B cell (primary cell): ENCODE results near the gene PRKN. TPM values are rescaled to one million over a fixed set of nuclear protein-coding genes. Genes with fewer than 3 reads are reported as not detected.

Source experiments
- ATAC-seq: fragments of 200-7000 bp; cut with Tn5 transposase; one replicate; pipeline ENCODE4 v1.10.0; 2021; ENCODE audit warnings: low read depth, mild to moderate bottlenecking, moderate number of reproducible peaks, moderate library complexity
- CTCF ChIA-PET: fragments of 350-600 bp; sonication (Branson Sonifier 250); formaldehyde crosslinking; loops from one replicate; lab custom pipeline; 2021; ENCODE audit warnings: antibody characterized with exemption, inconsistent platforms; lab: Charles Lee
- POLR2A ChIA-PET: fragments of 350-600 bp; sonication (Branson Sonifier 250); formaldehyde crosslinking; loops from one replicate; lab custom pipeline; 2021; ENCODE audit warnings: antibody characterized with exemption; lab: Charles Lee
- DNase-seq: peaks from one replicate; pipeline ENCODE4 v3.0.0; 2013
- H2AFZ ChIP-seq: 2 replicates; pipeline ENCODE4 v1.6.1; 2012; ENCODE audit warnings: mild to moderate bottlenecking, low read depth, low read length; ENCODE audit not compliant: insufficient read depth, poor library complexity, severe bottlenecking
- H3K27ac ChIP-seq, 2 donors: 1 replicate in 1 of 2; 2 replicates in 1 of 2; pipeline ENCODE4 v1.5.1; 2012 to 2013; ENCODE audit warnings: low read length in 2 of 2, mild to moderate bottlenecking in 2 of 2, moderate library complexity in 1 of 2
- H3K27me3 ChIP-seq, 4 experiments: fragments of 200-600 bp in 1 of 4; sonication (generic) in 1 of 4; replicated peaks in 1 of 4; 1 replicate in 2 of 4; 2 replicates in 2 of 4; pipeline versions ENCODE4 v1.6.1 to v1.7.0; 2013 to 2016; ENCODE audit warnings: low read length in 3 of 4, mild to moderate bottlenecking in 2 of 4, mixed read lengths in 1 of 4, moderate library complexity in 1 of 4; ENCODE audit not compliant: insufficient read depth in 4 of 4, control insufficient read depth in 3 of 4; ENCODE audit errors: control extremely low read depth in 1 of 4
- H3K36me3 ChIP-seq, 2 experiments: replicated peaks in 1 of 2; 1 replicate in 1 of 2; 2 replicates in 1 of 2; pipeline versions ENCODE4 v1.6.1 to v1.7.1; 2013; ENCODE audit warnings: low read length in 1 of 2; ENCODE audit not compliant: insufficient read depth in 2 of 2, control insufficient read depth in 1 of 2; ENCODE audit errors: control extremely low read depth in 1 of 2, extremely low read depth in 1 of 2
- H3K4me1 ChIP-seq, 2 donors: fragments of 200-600 bp in 1 of 2; sonication (generic) in 1 of 2; 1 replicate in 1 of 2; 2 replicates in 1 of 2; pipeline versions ENCODE4 v1.5.1 to v1.6.1; 2013 to 2017; ENCODE audit warnings: low read length in 2 of 2; ENCODE audit not compliant: control insufficient read depth in 2 of 2, insufficient read depth in 2 of 2
- H3K4me2 ChIP-seq: replicated peaks from 2 replicates; pipeline ENCODE3; 2012; ENCODE audit warnings: mild to moderate bottlenecking, low read depth, low read length; ENCODE audit not compliant: poor library complexity, severe bottlenecking
- H3K4me3 ChIP-seq, 5 experiments: fragments of 200-600 bp in 1 of 5; sonication (generic) in 1 of 5; 1 replicate in 3 of 5; 2 replicates in 2 of 5; pipeline versions ENCODE4 v1.5.1 to v1.7.0; 2011 to 2016; ENCODE audit warnings: low read length in 4 of 5, mild to moderate bottlenecking in 4 of 5, low read depth in 2 of 5, control low read depth in 1 of 5, moderate library complexity in 1 of 5; ENCODE audit not compliant: insufficient read depth in 1 of 5; ENCODE audit errors: control extremely low read depth in 1 of 5, extremely low read depth in 1 of 5
- H3K79me2 ChIP-seq: fragments of 200-600 bp; sonication (generic); one replicate; pipeline ENCODE4 v1.6.0; 2016; ENCODE audit warnings: low read length; ENCODE audit not compliant: control insufficient read depth, insufficient read depth
- H3K9ac ChIP-seq: fragments of 200-600 bp; sonication (generic); 2 replicates; pipeline ENCODE4 v1.6.1; 2017; ENCODE audit warnings: mild to moderate bottlenecking, low read length, moderate library complexity
- H3K9me3 ChIP-seq, 3 donors: one replicate each; pipeline versions ENCODE4 v1.6.1 to v1.7.1; 2013; ENCODE audit warnings: low read length in 2 of 3; ENCODE audit not compliant: control insufficient read depth in 2 of 3, insufficient read depth in 1 of 3; ENCODE audit errors: control extremely low read depth in 1 of 3
- H4K20me1 ChIP-seq: 2 replicates; pipeline ENCODE4 v1.6.0; 2012; ENCODE audit warnings: mild to moderate bottlenecking, low read length; ENCODE audit not compliant: insufficient read depth, control insufficient read depth, poor library complexity, severe bottlenecking
- H3K27ac Mint-ChIP-seq: one replicate; pipeline ENCODE4 v1.8.0; 2021; ENCODE audit warnings: mixed read lengths
- H3K27me3 Mint-ChIP-seq: one replicate; pipeline ENCODE4 v1.8.0; 2021; ENCODE audit warnings: mixed read lengths
- H3K4me1 Mint-ChIP-seq: one replicate; pipeline ENCODE4 v1.8.0; 2021; ENCODE audit warnings: mixed read lengths
- H3K4me3 Mint-ChIP-seq: one replicate; pipeline ENCODE4 v1.8.0; 2021; ENCODE audit warnings: mixed read lengths
- H3K9me3 Mint-ChIP-seq: one replicate; pipeline ENCODE4 v1.8.0; 2022; ENCODE audit warnings: mixed read lengths; ENCODE audit not compliant: insufficient read depth
- EZH2 ChIP-seq: IDR thresholded peaks from 2 replicates; pipeline ENCODE4 v1.6.1; 2012; ENCODE audit warnings: borderline replicate concordance, low read depth, mild to moderate bottlenecking, moderate library complexity, low read length; ENCODE audit not compliant: insufficient read depth, poor library complexity, severe bottlenecking
- WGBS: methylation state at CpG from one replicate; pipeline ENCODE4 v1.1.5; 2013; ENCODE audit warnings: missing lambda C conversion rate; ENCODE audit not compliant: insufficient coverage; 5-methylcytosine and 5-hydroxymethylcytosine counted together
- intact Hi-C: fragments of 100-400 bp; cut with micrococcal nuclease; formaldehyde crosslinking; loops from one replicate; pipeline ENCODE4 v1.10.0; 2022
- polyA plus RNA-seq: library from polyadenylated mRNA; depleted of rRNA; stranded (reverse); fragments of >200 nt; gene quantifications from 2 replicates; pipeline ENCODE4 v1.2.3, GENCODE V29; 2012
- total RNA-seq, 2 donors: library from RNA; stranded (reverse); fragments of 120-200 nt in 1 of 2; gene quantifications; 1 replicate in 1 of 2; 2 replicates in 1 of 2; pipeline versions ENCODE4 v1.2.3 to v1.2.4, GENCODE V29; 2013 to 2022
- TF ChIP-seq, protein P1 (sequence below): fragments of 200-600 bp; IDR thresholded peaks from one replicate; pipeline ENCODE4 v1.8.0; 2022; ENCODE audit warnings: antibody characterized with exemption, mild to moderate bottlenecking

The PRKN gene
- total and polyA plus RNA-seq, 2 donors (not counting 1 experiment from before 2014, with no cell fraction given) = 1.6 to 6.2 TPM

GRCh38 chr6:161721511-161721910 lies 1006.1 kb downstream of the PRKN start:
- TF ChIP-seq EZH2 = no peak

DNA sequence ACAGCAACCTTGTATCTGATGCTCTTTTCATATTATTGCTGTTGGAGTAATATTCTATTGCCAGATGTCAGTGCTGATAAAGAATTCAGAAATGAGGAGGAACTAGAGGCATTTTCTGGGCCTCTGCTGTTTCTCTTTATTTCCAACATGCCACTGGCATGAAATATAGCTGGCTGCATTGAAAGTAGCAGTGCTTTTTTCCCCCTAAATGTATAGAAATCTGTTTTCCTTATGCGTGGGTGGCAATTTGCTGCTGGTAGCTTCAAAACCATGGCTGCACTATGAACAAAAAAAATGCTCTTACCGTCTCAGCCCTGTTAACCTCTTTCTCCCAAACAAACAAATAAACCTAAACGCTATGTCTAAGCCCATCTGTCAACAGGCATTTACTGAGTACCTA lies 1011.4 kb downstream of the PRKN start:
- no peaks in the 10 kb centered on the region for H3K27me3 ChIP-seq
- H3K27me3 Mint-ChIP-seq = no peaks in the 10 kb centered on the region
- no peak overlapping the region for H3K27ac Mint-ChIP-seq
- no peaks in the 10 kb centered on the region for H3K4me1 ChIP-seq
- WGBS = no CpG with 5 or more reads among the region's 3 CpGs
- no peaks in the 10 kb centered on the region for H3K36me3 ChIP-seq
- H3K4me1 Mint-ChIP-seq = no peaks in the 10 kb centered on the region
- H4K20me1 ChIP-seq = no peaks in the 10 kb centered on the region
- ChIA-PET POLR2A (no interaction called here), CTCF (no interaction called here)
- no peak for DNase-seq
- no peak overlapping the region for H3K27ac ChIP-seq
- ATAC-seq = no peak
- peaks cover 0 to 3% (median 0%) of the 10 kb centered on the region in 3 donors for H3K9me3 ChIP-seq
- H3K4me3 Mint-ChIP-seq = no peak overlapping the region
- H3K9ac ChIP-seq = no peak overlapping the region
- no peak overlapping the region for H2AFZ ChIP-seq
- no peak overlapping the region for H3K4me3 ChIP-seq
- intact Hi-C loops = no loop called here
- H3K9me3 Mint-ChIP-seq = peaks cover 1% of the 10 kb centered on the region
- no peak for TF ChIP-seq EZH2
- TF ChIP-seq, protein P1, sequence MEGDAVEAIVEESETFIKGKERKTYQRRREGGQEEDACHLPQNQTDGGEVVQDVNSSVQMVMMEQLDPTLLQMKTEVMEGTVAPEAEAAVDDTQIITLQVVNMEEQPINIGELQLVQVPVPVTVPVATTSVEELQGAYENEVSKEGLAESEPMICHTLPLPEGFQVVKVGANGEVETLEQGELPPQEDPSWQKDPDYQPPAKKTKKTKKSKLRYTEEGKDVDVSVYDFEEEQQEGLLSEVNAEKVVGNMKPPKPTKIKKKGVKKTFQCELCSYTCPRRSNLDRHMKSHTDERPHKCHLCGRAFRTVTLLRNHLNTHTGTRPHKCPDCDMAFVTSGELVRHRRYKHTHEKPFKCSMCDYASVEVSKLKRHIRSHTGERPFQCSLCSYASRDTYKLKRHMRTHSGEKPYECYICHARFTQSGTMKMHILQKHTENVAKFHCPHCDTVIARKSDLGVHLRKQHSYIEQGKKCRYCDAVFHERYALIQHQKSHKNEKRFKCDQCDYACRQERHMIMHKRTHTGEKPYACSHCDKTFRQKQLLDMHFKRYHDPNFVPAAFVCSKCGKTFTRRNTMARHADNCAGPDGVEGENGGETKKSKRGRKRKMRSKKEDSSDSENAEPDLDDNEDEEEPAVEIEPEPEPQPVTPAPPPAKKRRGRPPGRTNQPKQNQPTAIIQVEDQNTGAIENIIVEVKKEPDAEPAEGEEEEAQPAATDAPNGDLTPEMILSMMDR = no peak
- H3K4me2 ChIP-seq = no peak overlapping the region
- H3K79me2 ChIP-seq = no peaks in the 10 kb centered on the region

More at GRCh38 chr6:161721511-161721910, 1006.1 kb downstream of the PRKN start:
- H2AFZ ChIP-seq = no peak overlapping the region
- H4K20me1 ChIP-seq = no peaks in the 10 kb centered on the region
- no peaks in the 10 kb centered on the region for H3K4me1 ChIP-seq
- Mint-ChIP-seq H3K27ac (no peak overlapping the region), H3K4me1 (no peaks in the 10 kb centered on the region), H3K27me3 (no peaks in the 10 kb centered on the region), H3K9me3 (no peaks in the 10 kb centered on the region), H3K4me3 (no peak overlapping the region)
- ChIA-PET CTCF (no interaction called here), POLR2A (no interaction called here)
- no peaks in the 10 kb centered on the region for H3K36me3 ChIP-seq
- 79% methylated on average over 7 of the region's 8 CpGs for WGBS
- no peak overlapping the region for H3K27ac ChIP-seq
- H3K9ac ChIP-seq = no peak overlapping the region
- no peak overlapping the region for H3K4me2 ChIP-seq
- no peaks in the 10 kb centered on the region for H3K27me3 ChIP-seq
- DNase-seq (no peak), ATAC-seq (no peak)
- no peak overlapping the region for H3K4me3 ChIP-seq
- peaks cover 0 to 3% (median 0%) of the 10 kb centered on the region in 3 donors for H3K9me3 ChIP-seq
- no peaks in the 10 kb centered on the region for H3K79me2 ChIP-seq
- intact Hi-C loops = no loop called here
